Caco-2 (cell line): ENCODE data around the gene KNDC1. TPM values are rescaled to one million over a fixed set of nuclear protein-coding genes. Genes with fewer than 3 reads are reported as not detected.

ENCODE experiments used
- BruUV-seq: library from RNA; stranded (reverse); fragments of 400-500 nt; replicated peaks from 2 replicates; lab custom pipeline; 2021; lab: Mats Ljungman, UMichigan
- CTCF ChIA-PET: fragments of 300-600 bp; sonication (Branson Sonifier 250); formaldehyde crosslinking; loops from one replicate; lab custom pipeline; 2022; ENCODE audit warnings: antibody characterized with exemption; lab: Charles Lee
- POLR2A ChIA-PET: fragments of 300-600 bp; sonication (Branson Sonifier 250); formaldehyde crosslinking; loops from one replicate; lab custom pipeline; 2022; ENCODE audit warnings: antibody characterized with exemption; lab: Charles Lee
- DNase-seq, 2 experiments: peaks; one replicate each; pipeline versions ENCODE4 v3.0.0 to v3.0.0-alpha.2; 2020 to 2022
- H3K27me3 ChIP-seq: replicated peaks from 2 replicates; pipeline ENCODE4 v1.6.0; 2011; ENCODE audit warnings: low read length; ENCODE audit not compliant: control insufficient read depth, insufficient read depth
- H3K36me3 ChIP-seq: 2 replicates; pipeline ENCODE4 v1.5.1; 2011; ENCODE audit warnings: low read length; ENCODE audit not compliant: control insufficient read depth, insufficient read depth
- H3K4me1 ChIP-seq: fragments of 250-450 bp; sonication (Bioruptor Pico); 2 replicates; pipeline ENCODE4 v1.5.1; 2020; ENCODE audit warnings: mild to moderate bottlenecking
- H3K4me3 ChIP-seq: 2 replicates; pipeline ENCODE4 v1.5.1; 2011; ENCODE audit warnings: low read depth, mild to moderate bottlenecking, control low read depth, low read length
- H3K9me3 ChIP-seq: fragments of 250-450 bp; sonication (Bioruptor Pico); 2 replicates; pipeline ENCODE4 v1.5.1; 2020; ENCODE audit warnings: mild to moderate bottlenecking, moderate library complexity
- H3K27ac Mint-ChIP-seq: one replicate; pipeline ENCODE4 v1.8.0; 2022; ENCODE audit warnings: mixed read lengths; ENCODE audit not compliant: unreplicated experiment
- H3K27me3 Mint-ChIP-seq: one replicate; pipeline ENCODE4 v1.8.0; 2022; ENCODE audit warnings: mixed read lengths; ENCODE audit not compliant: insufficient read depth, unreplicated experiment
- H3K36me3 Mint-ChIP-seq: one replicate; pipeline ENCODE4 v1.8.0; 2022; ENCODE audit warnings: mild to moderate bottlenecking, mixed read lengths; ENCODE audit not compliant: insufficient read depth, unreplicated experiment
- H3K4me1 Mint-ChIP-seq: one replicate; pipeline ENCODE4 v1.8.0; 2022; ENCODE audit warnings: low read depth, mixed read lengths; ENCODE audit not compliant: unreplicated experiment
- H3K4me3 Mint-ChIP-seq: one replicate; pipeline ENCODE4 v1.8.0; 2022; ENCODE audit warnings: mild to moderate bottlenecking, moderate library complexity, mixed read lengths; ENCODE audit not compliant: unreplicated experiment
- H3K9me3 Mint-ChIP-seq: one replicate; pipeline ENCODE4 v1.8.0; 2022; ENCODE audit warnings: mixed read lengths; ENCODE audit not compliant: unreplicated experiment
- CTCF ChIP-seq, 2 experiments: fragments of 200-600 bp in 1 of 2; IDR thresholded peaks; 1 replicate in 1 of 2; 2 replicates in 1 of 2; pipeline versions ENCODE4 v1.5.1 to v1.8.0; 2011 to 2022; ENCODE audit warnings: antibody characterized with exemption in 1 of 2, control low read depth in 1 of 2, inconsistent platforms in 1 of 2, low read depth in 1 of 2, low read length in 1 of 2, mild to moderate bottlenecking in 1 of 2, moderate library complexity in 1 of 2; ENCODE audit not compliant: insufficient read depth in 1 of 2, severe bottlenecking in 1 of 2, unreplicated experiment in 1 of 2
- intact Hi-C: fragments of 100-400 bp; cut with micrococcal nuclease; formaldehyde crosslinking; loops from one replicate; pipeline ENCODE4 v1.10.0; 2022; ENCODE audit not compliant: unreplicated experiment
- total RNA-seq: library from RNA; stranded (reverse); gene quantifications from 2 replicates; pipeline ENCODE4 v1.2.3, GENCODE V29; 2022

Gene KNDC1
- total RNA-seq, 1 experiment from 2014 or later = 3.2 TPM

DNA sequence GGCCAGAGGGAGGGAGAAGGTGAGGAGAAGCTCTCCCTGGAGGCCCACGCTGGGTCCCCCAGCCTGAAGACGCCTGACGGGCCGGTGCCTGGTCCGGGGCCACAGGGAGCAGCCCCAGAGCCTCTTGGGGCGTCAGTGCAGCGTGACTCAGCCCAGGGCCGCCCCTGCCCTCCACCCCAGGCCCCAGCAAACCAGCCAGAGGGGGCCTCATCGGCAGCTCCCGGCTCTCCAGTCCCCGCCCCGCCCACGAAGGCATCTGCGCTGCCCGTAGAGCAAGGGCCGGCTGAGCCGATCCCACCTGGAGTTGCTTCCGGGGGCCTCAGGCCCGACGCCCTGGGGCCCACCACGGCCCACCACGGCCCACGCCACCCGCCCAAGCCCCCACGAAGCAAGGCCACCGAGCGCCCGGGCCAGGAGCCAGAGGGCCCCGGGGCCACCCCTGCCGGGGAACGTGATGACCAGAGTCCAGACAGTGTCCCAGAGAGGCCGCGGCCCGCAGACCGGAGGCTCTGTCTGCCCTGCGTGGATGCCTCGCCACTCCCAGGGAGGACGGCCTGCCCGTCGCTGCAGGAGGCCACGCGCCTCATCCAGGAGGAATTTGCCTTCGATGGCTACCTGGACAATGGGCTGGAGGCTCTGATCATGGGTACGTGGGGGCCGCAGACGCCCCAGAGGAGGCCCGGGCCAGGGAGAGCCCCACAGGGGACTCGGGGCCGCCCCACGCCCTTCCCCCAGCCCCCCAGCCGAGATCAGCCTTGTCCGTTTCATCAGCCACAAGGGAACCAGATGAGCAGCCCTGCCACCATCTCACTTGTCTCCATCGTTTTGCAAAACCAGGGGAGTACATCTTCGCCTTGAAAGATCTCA lies 38.8 kb downstream of the KNDC1 start:
- H3K27ac Mint-ChIP-seq = no peak overlapping the region
- no peak overlapping the region for H3K4me3 ChIP-seq
- CTCF ChIA-PET = no interaction called here
- H3K27me3 ChIP-seq = 0 out of 2 replicates have a peak, but pooled peaks cover 1% of the 10 kb centered on the region
- TF ChIP-seq CTCF (IDR thresholded peaks at IDR 0.05; ENCODE audit: insufficient read depth in 1 of 2, low read depth in 1 of 2, low read length in 1 of 2, severe bottlenecking in 1 of 2, unreplicated experiment in 1 of 2) = no peak
- peaks cover 5% of the 10 kb centered on the region; the same call in 1 of the 2 replicates for H3K9me3 ChIP-seq
- intact Hi-C loops = no loop called here
- DNase-seq = no peak
- H3K4me3 Mint-ChIP-seq = no peak overlapping the region
- H3K36me3 ChIP-seq = no peaks in the 10 kb centered on the region
- peaks cover 6% of the 10 kb centered on the region for H3K9me3 Mint-ChIP-seq
- BruUV-seq = no TSS peak
- no peaks in the 10 kb centered on the region for H3K36me3 Mint-ChIP-seq
- POLR2A ChIA-PET = no interaction called here
- peaks cover 15% of the 10 kb centered on the region for H3K27me3 Mint-ChIP-seq
- no peaks in the 10 kb centered on the region for H3K4me1 Mint-ChIP-seq
- no peaks in the 10 kb centered on the region for H3K4me1 ChIP-seq

DNA sequence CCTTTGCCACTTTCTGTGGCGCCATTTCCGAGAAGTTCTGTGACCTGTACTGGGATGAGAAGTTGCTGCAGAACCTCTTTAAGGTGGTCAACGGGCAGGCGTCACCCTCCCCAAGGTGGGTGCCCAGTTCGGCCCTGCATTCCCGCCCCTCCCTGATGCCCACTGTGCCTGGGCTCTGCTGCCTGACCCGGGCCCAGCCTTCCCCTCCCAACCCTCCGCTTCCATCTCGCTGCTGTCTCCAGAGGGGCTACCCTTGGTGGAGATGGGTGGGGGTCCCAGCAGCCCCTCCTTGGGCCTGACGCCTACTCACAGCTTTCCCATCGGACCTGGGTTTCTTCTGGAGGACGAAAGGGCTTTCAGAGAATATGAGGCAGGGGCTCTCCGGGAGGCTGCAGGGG lies 39.5 kb downstream of the KNDC1 start:
- ChIA-PET CTCF (no interaction called here), POLR2A (no interaction called here)
- H3K9me3 ChIP-seq = peaks cover 5% of the 10 kb centered on the region; the same call in 1 of the 2 replicates
- Mint-ChIP-seq H3K4me3 (no peak overlapping the region), H3K27me3 (peaks cover 14% of the 10 kb centered on the region), H3K27ac (no peak overlapping the region), H3K9me3 (no peaks in the 10 kb centered on the region), H3K36me3 (no peaks in the 10 kb centered on the region), H3K4me1 (no peaks in the 10 kb centered on the region)
- H3K4me1 ChIP-seq = no peaks in the 10 kb centered on the region
- no TSS peak for BruUV-seq
- no peak overlapping the region for H3K4me3 ChIP-seq
- H3K27me3 ChIP-seq = 0 out of 2 replicates have a peak, but pooled peaks cover 1% of the 10 kb centered on the region
- TF ChIP-seq CTCF (IDR thresholded peaks at IDR 0.05; ENCODE audit: insufficient read depth in 1 of 2, low read depth in 1 of 2, low read length in 1 of 2, severe bottlenecking in 1 of 2, unreplicated experiment in 1 of 2) = no peak
- intact Hi-C loops = no loop called here
- no peaks in the 10 kb centered on the region for H3K36me3 ChIP-seq
- DNase-seq = no peak

DNA sequence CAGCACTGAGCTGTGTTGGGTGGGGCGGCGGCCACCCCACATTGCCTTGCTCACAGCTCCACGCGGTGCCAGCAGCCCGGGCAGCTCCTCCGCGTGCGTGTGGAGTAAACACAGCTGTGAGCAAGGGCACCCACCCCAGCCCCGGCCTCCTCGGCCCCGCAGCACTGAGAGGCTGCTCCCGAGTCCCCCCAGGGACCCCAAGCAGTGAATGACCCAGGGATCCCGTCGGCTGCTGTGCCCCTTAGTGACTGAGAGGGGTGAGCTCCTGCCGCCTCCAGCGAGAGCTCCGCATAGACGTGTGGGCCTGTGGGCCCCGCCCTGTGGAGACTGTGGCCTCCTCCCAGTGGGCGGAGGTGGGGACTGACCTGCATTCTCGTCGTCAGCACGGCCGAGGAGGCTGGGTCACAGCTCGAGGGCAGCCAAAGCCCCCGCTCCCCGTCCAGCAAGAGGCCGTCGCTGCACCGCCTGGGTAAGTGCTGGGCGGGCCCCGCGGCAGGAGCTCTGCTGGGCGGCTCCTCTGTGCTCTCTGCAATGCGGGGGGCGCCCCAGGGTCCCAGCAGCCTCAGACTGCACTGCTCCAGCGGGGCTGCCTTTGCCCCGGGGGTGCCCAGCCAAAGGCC lies 40.1 kb downstream of the KNDC1 start:
- Mint-ChIP-seq H3K4me3 (no peak overlapping the region), H3K27ac (no peak overlapping the region), H3K9me3 (no peaks in the 10 kb centered on the region), H3K4me1 (no peaks in the 10 kb centered on the region), H3K27me3 (peaks cover 8% of the 10 kb centered on the region), H3K36me3 (no peaks in the 10 kb centered on the region)
- BruUV-seq = no TSS peak
- H3K36me3 ChIP-seq = no peaks in the 10 kb centered on the region
- no peaks in the 10 kb centered on the region for H3K9me3 ChIP-seq
- POLR2A ChIA-PET = no interaction called here
- intact Hi-C loops = no loop called here
- CTCF ChIA-PET = no interaction called here
- TF ChIP-seq CTCF (IDR thresholded peaks at IDR 0.05; ENCODE audit: insufficient read depth in 1 of 2, low read depth in 1 of 2, low read length in 1 of 2, severe bottlenecking in 1 of 2, unreplicated experiment in 1 of 2) = no peak
- H3K4me1 ChIP-seq = no peaks in the 10 kb centered on the region
- DNase-seq = no peak
- H3K4me3 ChIP-seq = no peak overlapping the region
- H3K27me3 ChIP-seq = 0 out of 2 replicates have a peak, but pooled peaks cover 1% of the 10 kb centered on the region
